DND-41 (cell line): Measurements from ENCODE around the gene ZNF519.
"Not testable (repeated sequence)": the region's sequence is repeated elsewhere in the genome, so short reads cannot be mapped to it uniquely, and the experiment has no call there.

Experiments used
- ATAC-seq: fragments of 200-7000 bp; cut with Tn5 transposase; 3 replicates; pipeline ENCODE4 v1.9.1; 2021; ENCODE audit warnings: low read depth; ENCODE audit not compliant: insufficient read depth
- DNase-seq: peaks from one replicate; pipeline ENCODE4 v3.0.0-alpha.2; 2020
- H2AFZ ChIP-seq: 2 replicates; pipeline ENCODE4 v1.6.0; 2012; ENCODE audit warnings: low read depth, low read length
- H3K27ac ChIP-seq: 2 replicates; pipeline ENCODE4 v1.5.1; 2012; ENCODE audit warnings: low read length, inconsistent platforms
- H3K27me3 ChIP-seq: fragments of 200-600 bp; sonication (generic); 2 replicates; pipeline ENCODE4 v1.6.0; 2012; ENCODE audit warnings: low read length, mild to moderate bottlenecking, inconsistent platforms; ENCODE audit not compliant: insufficient read depth, poor library complexity
- H3K36me3 ChIP-seq: 2 replicates; pipeline ENCODE4 v1.5.1; 2012; ENCODE audit warnings: low read length, inconsistent platforms; ENCODE audit not compliant: insufficient read depth
- H3K4me1 ChIP-seq: 2 replicates; pipeline ENCODE4 v1.5.1; 2012; ENCODE audit warnings: mild to moderate bottlenecking, low read length; ENCODE audit not compliant: insufficient read depth
- H3K4me2 ChIP-seq: 2 replicates; pipeline ENCODE4 v1.6.0; 2012; ENCODE audit warnings: mild to moderate bottlenecking, moderate library complexity, low read length, inconsistent platforms; ENCODE audit not compliant: insufficient read depth
- H3K4me3 ChIP-seq, 2 experiments: fragments of 200-600 bp in 1 of 2; shearing (Covaris generic) in 1 of 2; 2 replicates each; pipeline ENCODE4 v1.5.1; 2012 to 2016; ENCODE audit warnings: inconsistent platforms in 2 of 2, low read length in 2 of 2, mild to moderate bottlenecking in 2 of 2, low read depth in 1 of 2, moderate library complexity in 1 of 2
- H3K79me2 ChIP-seq: 2 replicates; pipeline ENCODE4 v1.6.0; 2012; ENCODE audit warnings: low read length, inconsistent platforms; ENCODE audit not compliant: insufficient read depth
- H3K9ac ChIP-seq: 2 replicates; pipeline ENCODE4 v1.6.0; 2012; ENCODE audit warnings: low read depth, mild to moderate bottlenecking, inconsistent platforms, low read length, moderate library complexity
- H3K9me3 ChIP-seq: 2 replicates; pipeline ENCODE4 v1.5.1; 2012; ENCODE audit warnings: low read length, moderate library complexity, mild to moderate bottlenecking, inconsistent platforms; ENCODE audit not compliant: insufficient read depth, severe bottlenecking
- H4K20me1 ChIP-seq: 2 replicates; pipeline ENCODE4 v1.6.0; 2012; ENCODE audit warnings: low read length; ENCODE audit not compliant: insufficient read depth
- EZH2 ChIP-seq: IDR thresholded peaks from 3 replicates; pipeline ENCODE4 v1.6.1; 2012; ENCODE audit warnings: borderline replicate concordance, low read depth, mild to moderate bottlenecking, moderate library complexity, low read length, inconsistent platforms; ENCODE audit not compliant: severe bottlenecking
- TF ChIP-seq, protein P1 (sequence below): IDR thresholded peaks from 2 replicates; pipeline ENCODE4 v1.5.1; 2012; ENCODE audit warnings: borderline replicate concordance, low read length, moderate library complexity, mild to moderate bottlenecking; ENCODE audit not compliant: poor library complexity, severe bottlenecking; ENCODE audit errors: extremely low read depth

The ZNF519 gene

DNA sequence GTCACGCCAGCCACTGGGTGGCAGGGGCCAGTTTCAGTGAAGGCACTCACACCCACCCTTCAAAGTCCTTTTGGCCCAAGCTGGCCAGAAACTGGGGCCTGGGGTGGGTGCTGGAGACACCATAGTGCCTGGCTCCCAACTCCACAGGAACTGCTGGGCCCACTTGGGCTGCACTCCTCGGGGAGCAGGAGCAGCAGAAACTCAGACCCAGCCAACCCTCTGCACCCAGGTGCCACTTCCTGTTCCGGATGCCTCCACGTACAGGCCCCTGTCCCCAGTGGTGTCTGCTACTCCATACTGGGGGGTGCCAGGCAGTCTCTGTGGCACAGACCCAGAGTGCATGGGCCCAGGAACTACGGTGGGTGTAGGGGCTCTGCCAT lies 42.5 kb upstream of the ZNF519 start:
- Histone ChIP-seq H3K4me2 (no peak overlapping the region), H3K36me3 (no peaks in the 10 kb centered on the region), H3K27me3 (no peaks in the 10 kb centered on the region), H3K9me3 (no peaks in the 10 kb centered on the region), H3K79me2 (peaks cover 6% of the 10 kb centered on the region), H3K27ac (peak overlapping the region; percentile 56), H2AFZ (no peak overlapping the region; the same call in 1 of the 2 replicates), H3K4me1 (peaks cover 15% of the 10 kb centered on the region), H3K4me3 (no peak overlapping the region), H4K20me1 (no peaks in the 10 kb centered on the region), H3K9ac (no peak overlapping the region)
- no peak for TF ChIP-seq EZH2
- TF ChIP-seq, protein P1, sequence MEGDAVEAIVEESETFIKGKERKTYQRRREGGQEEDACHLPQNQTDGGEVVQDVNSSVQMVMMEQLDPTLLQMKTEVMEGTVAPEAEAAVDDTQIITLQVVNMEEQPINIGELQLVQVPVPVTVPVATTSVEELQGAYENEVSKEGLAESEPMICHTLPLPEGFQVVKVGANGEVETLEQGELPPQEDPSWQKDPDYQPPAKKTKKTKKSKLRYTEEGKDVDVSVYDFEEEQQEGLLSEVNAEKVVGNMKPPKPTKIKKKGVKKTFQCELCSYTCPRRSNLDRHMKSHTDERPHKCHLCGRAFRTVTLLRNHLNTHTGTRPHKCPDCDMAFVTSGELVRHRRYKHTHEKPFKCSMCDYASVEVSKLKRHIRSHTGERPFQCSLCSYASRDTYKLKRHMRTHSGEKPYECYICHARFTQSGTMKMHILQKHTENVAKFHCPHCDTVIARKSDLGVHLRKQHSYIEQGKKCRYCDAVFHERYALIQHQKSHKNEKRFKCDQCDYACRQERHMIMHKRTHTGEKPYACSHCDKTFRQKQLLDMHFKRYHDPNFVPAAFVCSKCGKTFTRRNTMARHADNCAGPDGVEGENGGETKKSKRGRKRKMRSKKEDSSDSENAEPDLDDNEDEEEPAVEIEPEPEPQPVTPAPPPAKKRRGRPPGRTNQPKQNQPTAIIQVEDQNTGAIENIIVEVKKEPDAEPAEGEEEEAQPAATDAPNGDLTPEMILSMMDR: no peak
- DNase-seq (peak; percentile 43), ATAC-seq (peak; percentile 18; the same call in 2 of the 3 replicates)

- not testable (repeated sequence) for H3K27me3 ChIP-seq, H3K79me2 ChIP-seq, H3K36me3 ChIP-seq, H4K20me1 ChIP-seq, H3K9ac ChIP-seq, H3K4me2 ChIP-seq, H3K4me3 ChIP-seq, ATAC-seq, H3K9me3 ChIP-seq, DNase-seq, H2AFZ ChIP-seq
- Histone ChIP-seq H3K4me1 (peaks cover 14% of the 10 kb centered on the region), H3K27ac (peak overlapping the region; percentile 56)
Observed at GRCh38 chr18:14174002-14174705, 41.9 kb upstream of the ZNF519 start.

DNA sequence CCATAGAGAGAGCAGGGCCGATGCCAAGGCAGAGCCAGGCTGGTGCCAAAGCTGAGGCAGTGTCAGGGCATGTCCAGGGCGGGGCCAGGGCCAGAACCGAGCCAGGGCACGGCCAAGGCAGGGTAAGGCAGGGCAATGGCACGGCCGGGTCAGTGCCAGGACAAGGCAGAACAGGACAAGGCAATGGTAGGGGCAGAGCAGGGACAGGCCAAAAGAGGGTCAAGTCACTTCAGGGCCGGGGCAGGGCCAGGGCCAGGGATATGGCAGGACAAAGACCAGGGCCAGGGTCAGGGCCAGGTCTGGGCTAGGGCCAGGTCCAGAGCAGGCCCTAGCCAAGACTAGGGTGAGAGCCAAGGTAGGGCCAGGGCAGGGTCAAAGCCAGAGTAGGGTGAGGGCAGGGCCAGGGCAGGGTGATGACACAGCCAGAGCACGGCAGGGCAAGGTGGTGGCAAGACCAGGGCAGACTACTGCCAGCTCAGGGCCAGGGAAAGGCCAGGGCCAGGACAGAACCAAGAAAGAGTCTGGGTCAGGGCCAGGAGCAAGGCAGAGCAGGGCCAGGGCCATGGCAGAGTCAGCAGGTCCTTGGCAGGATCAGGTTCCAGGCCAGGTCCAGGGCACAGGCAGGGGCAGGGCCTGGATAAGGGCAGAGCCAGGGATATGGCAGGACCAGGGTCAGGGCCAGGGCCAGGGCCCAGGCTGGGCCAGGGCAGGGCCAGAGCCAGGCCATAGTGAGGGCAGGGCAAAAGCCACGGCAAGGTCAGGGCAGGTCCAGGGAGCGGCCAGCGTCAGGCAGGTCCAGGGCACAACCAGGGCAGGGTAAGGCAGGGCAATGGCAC lies 41.1 kb upstream of the ZNF519 start:
- H2AFZ ChIP-seq, H3K9me3 ChIP-seq, H3K79me2 ChIP-seq: not testable (repeated sequence)

DNA sequence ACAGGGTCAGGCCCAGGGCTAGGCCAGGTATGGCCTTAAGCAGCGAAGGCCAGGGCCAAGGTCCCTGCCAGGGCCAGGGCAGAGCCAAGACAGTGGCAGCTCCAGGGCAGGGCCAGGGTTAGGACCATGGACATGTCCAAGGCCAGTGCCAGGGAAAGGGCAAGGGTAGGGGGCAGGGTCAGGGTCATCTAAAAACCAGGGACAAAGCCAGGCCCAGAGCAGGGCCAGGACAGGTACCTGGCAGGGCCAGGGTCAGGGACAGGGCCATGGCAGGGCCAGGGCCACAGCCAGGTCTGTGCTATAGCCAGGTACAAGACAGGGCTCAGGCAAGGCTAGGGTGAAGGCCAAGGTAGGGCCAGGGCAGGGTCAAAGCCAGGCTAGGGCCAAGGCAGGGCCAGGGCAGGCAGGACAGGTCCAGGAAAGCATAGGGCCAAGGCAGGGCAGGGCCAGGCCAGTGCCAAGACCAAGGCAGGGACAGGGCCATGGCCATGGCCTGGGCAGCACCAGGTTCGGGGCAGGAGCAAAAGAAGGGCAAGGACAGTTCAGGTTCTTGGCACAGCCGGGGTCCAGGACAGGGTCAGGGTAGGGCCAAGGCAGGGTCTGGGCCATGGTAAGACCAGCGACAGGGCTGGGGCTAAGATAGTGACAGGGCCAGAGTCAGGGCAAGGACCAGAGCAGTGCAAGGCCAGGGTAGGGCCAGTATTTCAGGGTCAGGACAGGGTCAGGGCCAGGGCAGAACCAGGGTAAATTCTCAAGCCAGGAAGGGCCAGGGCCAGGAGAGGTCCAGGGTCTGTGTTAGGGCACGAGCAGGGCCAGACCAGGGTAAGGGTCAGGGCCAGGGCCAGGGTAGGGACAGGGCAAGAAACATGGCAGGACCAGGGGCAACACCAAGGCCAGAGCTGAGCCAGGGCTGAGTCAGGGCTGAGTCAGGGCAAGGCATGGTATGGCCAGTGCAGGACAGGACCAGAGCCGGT lies 40.2 kb upstream of the ZNF519 start:
- not testable (repeated sequence) for DNase-seq, H3K9me3 ChIP-seq, H4K20me1 ChIP-seq, H3K4me2 ChIP-seq, H3K36me3 ChIP-seq, H3K27me3 ChIP-seq, H3K4me3 ChIP-seq, H3K4me1 ChIP-seq, H3K79me2 ChIP-seq, H2AFZ ChIP-seq, H3K9ac ChIP-seq, ATAC-seq, H3K27ac ChIP-seq

More for the DNA sequence above, 41.1 kb upstream of the ZNF519 start:
- H4K20me1 ChIP-seq, H3K4me2 ChIP-seq, DNase-seq, ATAC-seq, H3K27ac ChIP-seq, H3K36me3 ChIP-seq, H3K4me3 ChIP-seq, H3K9ac ChIP-seq, H3K27me3 ChIP-seq: not testable (repeated sequence)
- peaks cover 12% of the 10 kb centered on the region for H3K4me1 ChIP-seq

DNA sequence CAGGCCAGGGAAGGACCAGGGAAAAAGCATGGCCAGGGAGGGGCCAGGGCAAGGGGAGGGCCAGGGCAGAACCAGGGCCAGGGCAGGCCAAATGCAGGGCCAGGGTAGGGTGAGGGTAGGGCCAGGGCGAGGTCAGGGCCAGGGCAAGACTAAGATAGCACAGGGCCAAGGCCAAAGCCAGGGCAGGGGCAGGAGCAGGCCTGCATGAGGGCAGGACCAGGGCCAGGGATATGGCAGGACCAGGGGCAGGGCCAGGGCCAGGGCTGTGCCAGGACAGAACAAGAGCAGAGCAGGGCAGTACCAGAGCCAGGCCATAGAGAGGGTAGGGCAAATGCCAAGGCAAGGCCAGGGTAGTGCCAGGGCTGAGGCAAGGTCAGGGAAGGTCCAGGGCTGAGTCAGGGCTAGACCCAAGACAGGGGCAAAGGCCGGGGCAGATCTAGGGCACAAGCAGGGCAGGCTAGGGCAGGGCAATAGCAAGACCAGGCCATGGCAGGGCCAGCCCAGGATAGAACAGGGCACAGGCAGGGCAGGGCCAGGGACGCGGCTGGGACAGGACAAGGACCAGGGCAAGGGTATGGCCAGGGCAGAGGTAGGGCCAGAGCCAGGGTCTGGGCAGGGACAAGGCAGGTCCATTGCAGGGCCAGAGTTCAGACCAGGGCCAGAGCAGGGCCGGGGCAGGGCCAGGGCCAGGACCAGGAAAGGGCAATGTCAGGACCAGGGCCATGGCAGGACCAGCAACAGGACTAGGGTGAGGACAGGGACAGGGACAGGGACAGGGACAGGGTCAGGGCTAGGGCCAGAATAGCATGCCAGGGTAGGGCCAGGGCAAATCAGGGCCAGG lies 39.3 kb upstream of the ZNF519 start:
- H3K27ac ChIP-seq, H3K4me1 ChIP-seq, H3K9me3 ChIP-seq, ATAC-seq, H3K79me2 ChIP-seq, H3K36me3 ChIP-seq, H3K9ac ChIP-seq, DNase-seq, H3K4me2 ChIP-seq, H3K4me3 ChIP-seq, H3K27me3 ChIP-seq, H2AFZ ChIP-seq, H4K20me1 ChIP-seq: not testable (repeated sequence)

DNA sequence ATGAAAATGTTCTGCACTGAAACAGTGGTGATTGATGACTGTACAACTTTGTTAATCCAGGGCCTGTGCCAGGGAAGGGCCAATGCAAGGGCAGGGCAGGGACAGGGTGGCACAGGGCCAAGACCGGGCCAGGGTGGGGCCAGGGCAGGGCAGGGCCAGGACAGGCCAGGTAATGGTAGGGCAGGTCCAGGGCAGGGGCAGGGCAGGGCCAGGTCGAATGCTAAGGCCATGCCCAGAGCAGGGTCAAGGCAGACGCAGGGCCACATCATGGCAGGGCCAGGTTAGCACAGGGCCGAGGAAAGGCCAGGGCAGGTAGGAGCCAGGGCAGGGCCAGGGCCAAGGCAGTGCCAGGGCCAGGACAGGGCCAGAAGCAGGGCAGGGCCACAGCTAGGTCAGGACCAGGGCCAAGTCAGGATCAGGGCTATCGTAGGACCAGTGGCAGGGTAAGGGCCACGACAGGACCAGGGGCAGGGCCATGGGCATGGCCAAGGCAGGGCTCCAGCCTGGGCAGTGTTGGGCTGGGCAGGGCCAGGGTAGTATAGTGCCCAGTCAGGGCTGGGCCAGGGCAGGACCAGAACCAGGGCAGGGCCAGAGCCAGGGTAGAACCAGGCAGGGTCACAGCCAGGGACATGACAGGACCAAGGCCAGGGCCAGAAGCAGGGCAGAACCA lies 38.3 kb upstream of the ZNF519 start:
- not testable (repeated sequence) for H3K27me3 ChIP-seq, H3K4me1 ChIP-seq, ATAC-seq, H2AFZ ChIP-seq, H3K27ac ChIP-seq, DNase-seq, H3K9me3 ChIP-seq, H3K36me3 ChIP-seq, H4K20me1 ChIP-seq, H3K9ac ChIP-seq, H3K4me2 ChIP-seq, H3K79me2 ChIP-seq, H3K4me3 ChIP-seq
